ENCODE measurements around the gene FLRT3. TPM values are rescaled to one million over a fixed set of nuclear protein-coding genes. Genes with fewer than 3 reads are reported as not detected.

The FLRT3 gene
- total RNA-seq, 4 donors from 2014 or later, result 1.6 to 11.8 (median 6.4) TPM

GRCh38 chr20:14360416-14360815 lies 23.0 kb upstream of the FLRT3 start:
- no peak overlapping the region for H3K27ac ChIP-seq
- no peaks in the 10 kb centered on the region for H3K4me1 ChIP-seq
- intact Hi-C loops (cut with DNase I), result no loop called here
- TF ChIP-seq POLR2A (IDR thresholded peaks at IDR 0.05) (no peak), CTCF (IDR thresholded peaks at IDR 0.05) (no peak)
- no peaks in the 10 kb centered on the region for H3K36me3 ChIP-seq
- no peak for DNase-seq
- H3K27me3 ChIP-seq, result no peaks in the 10 kb centered on the region
- H3K9me3 ChIP-seq, result no peaks in the 10 kb centered on the region
- H3K4me3 ChIP-seq, result no peak overlapping the region

GRCh38 chr20:14355791-14356190 lies 18.4 kb upstream of the FLRT3 start:
- H3K4me3 ChIP-seq, result no peak overlapping the region
- no peaks in the 10 kb centered on the region for H3K9me3 ChIP-seq
- DNase-seq, result no peak
- no peak overlapping the region for H3K27ac ChIP-seq
- WGBS, 2 donors, result 54 to 58% methylated on average over 1 of the region's 1 CpG
- H3K27me3 ChIP-seq, result no peaks in the 10 kb centered on the region
- intact Hi-C loops (cut with DNase I), result no loop called here
- no peaks in the 10 kb centered on the region for H3K36me3 ChIP-seq
- no peak for TF ChIP-seq CTCF (IDR thresholded peaks at IDR 0.05)
- no peak for TF ChIP-seq POLR2A (IDR thresholded peaks at IDR 0.05)
- H3K4me1 ChIP-seq, result no peaks in the 10 kb centered on the region

- Histone ChIP-seq H3K27ac (no peak overlapping the region), H3K4me3 (no peak overlapping the region), H3K27me3 (no peaks in the 10 kb centered on the region), H3K4me1 (peaks cover 0 to 14% (median 0%) of the 10 kb centered on the region in 3 donors), H3K9me3 (no peaks in the 10 kb centered on the region), H3K36me3 (no peaks in the 10 kb centered on the region)
- intact Hi-C loops (cut with DNase I), result no loop called here
- 41 to 53% methylated on average over 1 of the region's 1 CpG for WGBS, 2 donors
- TF ChIP-seq CTCF (IDR thresholded peaks at IDR 0.05), result no peak
- no peak for TF ChIP-seq POLR2A (IDR thresholded peaks at IDR 0.05)
- DNase-seq, result no peak
These were observed 7.3 kb upstream of the FLRT3 start for GRCh38 chr20:14344746-14345145.

- H3K4me1 ChIP-seq, result peaks cover 0 to 14% (median 0%) of the 10 kb centered on the region in 3 donors
- intact Hi-C loops (cut with DNase I), result no loop called here
These were observed 6.2 kb upstream of the FLRT3 start for GRCh38 chr20:14343491-14344065.

GRCh38 chr20:14342918-14343317 lies 5.5 kb upstream of the FLRT3 start:
- peaks cover 0 to 14% (median 0%) of the 10 kb centered on the region in 3 donors for H3K4me1 ChIP-seq
- WGBS, 2 donors, result 33 to 38% methylated on average over 1 of the region's 1 CpG
- H3K9me3 ChIP-seq, result no peaks in the 10 kb centered on the region
- intact Hi-C loops (cut with DNase I), result no loop called here
- H3K36me3 ChIP-seq, result no peaks in the 10 kb centered on the region
- TF ChIP-seq POLR2A (IDR thresholded peaks at IDR 0.05), result no peak
- H3K27me3 ChIP-seq, result no peaks in the 10 kb centered on the region
- H3K4me3 ChIP-seq, result no peak overlapping the region
- H3K27ac ChIP-seq, result no peak overlapping the region
- no peak for DNase-seq

More at GRCh38 chr20:14343491-14344065, 6.2 kb upstream of the FLRT3 start:
- H3K36me3 ChIP-seq, result no peaks in the 10 kb centered on the region
- no peak overlapping the region for H3K4me3 ChIP-seq
- H3K27me3 ChIP-seq, result no peaks in the 10 kb centered on the region
- no peaks in the 10 kb centered on the region for H3K9me3 ChIP-seq
- H3K27ac ChIP-seq, result no peak overlapping the region
- 75 to 82% methylated on average over 2 of the region's 2 CpGs for WGBS, 2 donors
- TF ChIP-seq CTCF (IDR thresholded peaks at IDR 0.05) (no peak), POLR2A (IDR thresholded peaks at IDR 0.05) (no peak)
- no peak for DNase-seq

GRCh38 chr20:14341801-14342200 lies 4.4 kb upstream of the FLRT3 start:
- no peaks in the 10 kb centered on the region for H3K9me3 ChIP-seq
- no peak overlapping the region for H3K4me3 ChIP-seq
- intact Hi-C loops (cut with DNase I), result no loop called here
- H3K36me3 ChIP-seq, result no peaks in the 10 kb centered on the region
- peaks cover 0 to 20% (median 0%) of the 10 kb centered on the region in 3 donors for H3K4me1 ChIP-seq
- H3K27ac ChIP-seq, result no peak overlapping the region
- no peak for DNase-seq
- no peaks in the 10 kb centered on the region for H3K27me3 ChIP-seq
- 71 to 92% methylated on average over 2 to 4 of the region's 4 CpGs for WGBS, 2 donors
- TF ChIP-seq CTCF (IDR thresholded peaks at IDR 0.05) (no peak), POLR2A (IDR thresholded peaks at IDR 0.05) (no peak)

Measured in esophagus squamous epithelium (tissue), 5 donors.